ENCODE measurements around the gene HES4.

HES4 gene

DNA sequence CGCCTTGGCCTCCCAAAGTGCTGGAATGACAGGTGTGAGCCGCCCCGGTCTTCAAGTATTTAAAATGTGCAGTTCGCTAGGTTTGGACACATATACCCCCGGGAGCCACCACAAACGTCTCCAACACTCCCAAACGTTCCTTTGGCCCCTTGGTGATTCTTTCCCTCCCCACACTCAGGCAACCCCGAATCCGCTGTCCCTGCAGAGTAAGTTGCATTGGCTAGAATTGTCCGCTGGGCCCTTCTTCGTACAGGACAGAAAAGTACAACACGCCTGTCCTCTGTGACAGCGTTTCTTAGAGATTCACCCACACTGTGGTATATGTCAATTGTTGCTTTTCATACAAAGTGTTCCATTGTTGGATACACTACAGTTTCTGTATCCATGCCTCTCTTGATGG, 14.8 kb downstream of the HES4 start:
- DNase-seq (ENCODE audit: low spot score), result no peak
- in situ Hi-C loops (cut with MboI; ENCODE audit: low pct_unique_long_range_greater_than_20kb, low sequenced_read_pairs, unreplicated experiment), result no loop called here
- no peak for TF ChIP-seq CTCF (IDR thresholded peaks at IDR 0.05; ENCODE audit: extremely low read depth, insufficient read depth, missing control alignments)

- no peak for TF ChIP-seq CTCF (IDR thresholded peaks at IDR 0.05; ENCODE audit: extremely low read depth, insufficient read depth, missing control alignments)
- in situ Hi-C loops (cut with MboI; ENCODE audit: low pct_unique_long_range_greater_than_20kb, low sequenced_read_pairs, unreplicated experiment), result no loop called here
- DNase-seq (ENCODE audit: low spot score), result no peak
Observed at GRCh38 chr1:984476-984814, 15.5 kb downstream of the HES4 start.

- in situ Hi-C loops (cut with MboI; ENCODE audit: low pct_unique_long_range_greater_than_20kb, low sequenced_read_pairs, unreplicated experiment), result no loop called here
- peak; percentile 85 for DNase-seq (ENCODE audit: low spot score)
- TF ChIP-seq CTCF (IDR thresholded peaks at IDR 0.05; ENCODE audit: extremely low read depth, insufficient read depth, missing control alignments), result peak; percentile 92
Observed at GRCh38 chr1:983798-984475, 16.0 kb downstream of the HES4 start.

DNA sequence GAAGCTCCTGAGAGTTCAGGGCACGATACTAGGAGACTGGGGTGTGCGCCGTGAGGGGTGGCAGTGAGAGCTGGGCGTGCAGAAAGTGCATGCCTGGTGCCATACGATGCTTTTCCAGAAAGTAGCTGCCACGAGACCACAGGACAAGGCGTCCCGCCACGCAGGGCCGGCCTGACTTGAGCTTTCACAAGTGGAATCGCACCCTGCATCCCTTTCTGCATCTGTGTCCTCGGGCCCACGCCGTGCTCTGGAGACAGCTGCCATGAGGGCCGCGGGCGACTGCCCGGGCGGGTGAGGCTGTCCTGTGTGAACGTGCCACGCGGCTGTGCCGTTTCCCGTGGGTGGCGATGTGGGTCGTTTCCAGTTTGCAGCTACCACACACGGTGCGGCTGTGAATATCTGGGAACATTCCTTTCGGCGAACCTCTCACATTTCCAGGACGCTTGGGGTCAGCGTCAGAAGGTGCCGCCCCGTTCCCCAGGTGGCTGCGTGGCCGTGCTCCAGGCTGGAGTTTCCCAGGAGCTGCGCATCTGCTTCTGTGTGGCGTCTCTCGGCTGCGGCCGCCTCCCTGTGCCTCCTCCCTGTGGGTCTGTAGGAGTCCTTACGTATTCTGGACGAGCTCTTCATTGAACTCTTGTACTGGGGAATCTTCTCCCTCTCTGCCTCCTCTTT, 17.0 kb downstream of the HES4 start:
- no peak for DNase-seq (ENCODE audit: low spot score)
- in situ Hi-C loops (cut with MboI; ENCODE audit: low pct_unique_long_range_greater_than_20kb, low sequenced_read_pairs, unreplicated experiment), result no loop called here
- TF ChIP-seq CTCF (IDR thresholded peaks at IDR 0.05; ENCODE audit: extremely low read depth, insufficient read depth, missing control alignments), result no peak

DNA sequence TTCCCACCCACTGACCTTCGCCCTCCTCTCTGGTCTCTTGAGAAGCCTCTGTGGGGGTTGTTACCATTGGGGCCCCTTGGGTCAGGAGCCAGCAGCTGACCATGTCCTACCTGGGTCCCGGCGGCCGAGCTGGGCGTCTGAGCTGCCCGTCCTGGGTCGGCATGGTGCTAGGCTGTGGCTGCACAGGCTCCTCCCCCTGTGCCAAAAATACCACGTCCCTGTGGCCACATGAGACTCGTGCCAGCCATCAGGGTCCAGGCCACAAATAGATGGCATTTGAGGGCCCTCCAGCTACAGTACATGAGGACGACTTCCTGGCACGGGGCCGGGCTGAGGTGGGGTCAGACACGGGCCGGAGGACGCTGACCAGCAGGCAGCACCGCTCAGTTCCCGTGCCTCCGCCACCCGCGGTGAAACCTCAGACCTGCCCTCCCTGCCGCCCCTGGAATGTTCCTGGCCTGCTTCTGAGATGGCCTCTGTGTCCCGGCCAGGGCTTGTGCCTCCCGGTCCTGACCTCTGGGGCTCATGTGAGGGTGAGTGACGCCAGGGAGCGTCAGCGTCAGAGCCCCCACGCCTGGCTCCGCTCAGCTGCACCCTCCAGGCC, 17.8 kb downstream of the HES4 start, which contains the start of gene PERM1:
TSS of gene PERM1 (minus strand) at position 139 of the 604 bp plus-strand sequence. CDS start 1,064 bp downstream, outside the sequence.
- in situ Hi-C loops (cut with MboI; ENCODE audit: low pct_unique_long_range_greater_than_20kb, low sequenced_read_pairs, unreplicated experiment), result no loop called here
- no peak for TF ChIP-seq CTCF (IDR thresholded peaks at IDR 0.05; ENCODE audit: extremely low read depth, insufficient read depth, missing control alignments)
- no peak for DNase-seq (ENCODE audit: low spot score)

DNA sequence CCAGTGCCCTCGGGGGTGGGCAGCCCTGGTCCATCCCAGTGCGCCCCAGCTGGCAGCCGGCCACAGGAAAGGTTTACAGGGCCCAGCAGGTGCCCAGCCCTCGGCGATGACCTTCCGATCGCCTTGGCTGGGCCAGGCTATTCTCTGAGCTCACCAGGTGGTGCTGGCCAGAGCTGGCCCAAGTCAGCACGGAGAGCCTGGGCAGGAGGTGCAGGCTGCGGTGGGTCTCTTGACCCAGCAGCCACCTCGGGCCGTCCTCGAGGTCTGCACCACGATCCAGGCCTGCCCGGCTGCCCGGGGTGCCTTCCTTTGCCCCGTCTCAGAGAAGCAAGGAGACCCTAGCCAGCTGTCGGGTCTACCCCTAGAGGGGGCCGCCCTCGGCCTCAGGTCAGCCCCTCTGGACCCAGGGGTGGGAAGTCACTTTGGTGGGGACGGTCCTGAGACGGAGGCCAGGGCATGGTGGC, 18.4 kb downstream of the HES4 start:
- no peak for DNase-seq (ENCODE audit: low spot score)
- no peak for TF ChIP-seq CTCF (IDR thresholded peaks at IDR 0.05; ENCODE audit: extremely low read depth, insufficient read depth, missing control alignments)
- in situ Hi-C loops (cut with MboI; ENCODE audit: low pct_unique_long_range_greater_than_20kb, low sequenced_read_pairs, unreplicated experiment), result no loop called here
